ENCODE results near the gene NDUFS7. TPM values are rescaled to one million over a fixed set of nuclear protein-coding genes. Genes with fewer than 3 reads are reported as not detected.

The NDUFS7 gene
- polyA plus RNA-seq, 2 of the 4 experiments (the other 2 are of a cell fraction) = 19.3 to 68.9 TPM

GRCh38 chr19:1411255-1412191, 27.8 kb downstream of the NDUFS7 start:
- DNase-seq (ENCODE audit: low read depth in 1 of 2, low spot score in 1 of 2) (no peak), FAIRE-seq (no peak), ATAC-seq (no peak)
- Histone ChIP-seq H3K4me3 (no peak overlapping the region), H3K27ac (no peak overlapping the region), H3K4me1 (peaks cover 25% of the 10 kb centered on the region), H3K9me3 (no peaks in the 10 kb centered on the region), H3K4me2 (no peak overlapping the region)
- ChIA-PET POLR2A (no interaction called here), CTCF (interaction anchor here (1.4 kb wide), 1 partner anchor 9 kb away, joined by 4 read pairs; no protein-coding TSS in a partner anchor)
- WGBS (ENCODE audit: missing lambda C conversion rate) = 86% methylated on average over 16 of the region's 29 CpGs
- TF ChIP-seq PBX3 (IDR thresholded peaks at IDR 0.05) = no peak
- TF ChIP-seq NPAS2 (CRISPR knock-in tag; IDR thresholded peaks at IDR 0.05; ENCODE audit: borderline replicate concordance) = no peak
- TF ChIP-seq, protein P1, sequence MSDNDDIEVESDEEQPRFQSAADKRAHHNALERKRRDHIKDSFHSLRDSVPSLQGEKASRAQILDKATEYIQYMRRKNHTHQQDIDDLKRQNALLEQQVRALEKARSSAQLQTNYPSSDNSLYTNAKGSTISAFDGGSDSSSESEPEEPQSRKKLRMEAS (IDR thresholded peaks at IDR 0.05) = no peak
- TF ChIP-seq, protein P2, sequence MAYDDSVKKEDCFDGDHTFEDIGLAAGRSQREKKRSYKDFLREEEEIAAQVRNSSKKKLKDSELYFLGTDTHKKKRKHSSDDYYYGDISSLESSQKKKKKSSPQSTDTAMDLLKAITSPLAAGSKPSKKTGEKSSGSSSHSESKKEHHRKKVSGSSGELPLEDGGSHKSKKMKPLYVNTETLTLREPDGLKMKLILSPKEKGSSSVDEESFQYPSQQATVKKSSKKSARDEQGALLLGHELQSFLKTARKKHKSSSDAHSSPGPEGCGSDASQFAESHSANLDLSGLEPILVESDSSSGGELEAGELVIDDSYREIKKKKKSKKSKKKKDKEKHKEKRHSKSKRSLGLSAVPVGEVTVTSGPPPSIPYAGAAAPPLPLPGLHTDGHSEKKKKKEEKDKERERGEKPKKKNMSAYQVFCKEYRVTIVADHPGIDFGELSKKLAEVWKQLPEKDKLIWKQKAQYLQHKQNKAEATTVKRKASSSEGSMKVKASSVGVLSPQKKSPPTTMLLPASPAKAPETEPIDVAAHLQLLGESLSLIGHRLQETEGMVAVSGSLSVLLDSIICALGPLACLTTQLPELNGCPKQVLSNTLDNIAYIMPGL (CRISPR knock-in tag; IDR thresholded peaks at IDR 0.05; ENCODE audit: borderline replicate concordance) = no peak
- no peak for TF ChIP-seq NR3C1 (IDR thresholded peaks at IDR 0.05)
- no peak for TF ChIP-seq RNF2 (IDR thresholded peaks at IDR 0.05; ENCODE audit: borderline replicate concordance, low read depth)
- TF ChIP-seq, protein P3, sequence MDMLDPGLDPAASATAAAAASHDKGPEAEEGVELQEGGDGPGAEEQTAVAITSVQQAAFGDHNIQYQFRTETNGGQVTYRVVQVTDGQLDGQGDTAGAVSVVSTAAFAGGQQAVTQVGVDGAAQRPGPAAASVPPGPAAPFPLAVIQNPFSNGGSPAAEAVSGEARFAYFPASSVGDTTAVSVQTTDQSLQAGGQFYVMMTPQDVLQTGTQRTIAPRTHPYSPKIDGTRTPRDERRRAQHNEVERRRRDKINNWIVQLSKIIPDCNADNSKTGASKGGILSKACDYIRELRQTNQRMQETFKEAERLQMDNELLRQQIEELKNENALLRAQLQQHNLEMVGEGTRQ (IDR thresholded peaks at IDR 0.05) = no peak
- TF ChIP-seq CHD4 (IDR thresholded peaks at IDR 0.05; ENCODE audit: borderline replicate concordance) = no peak
- TF ChIP-seq CBX2 (IDR thresholded peaks at IDR 0.05; ENCODE audit: borderline replicate concordance, low read depth) = no peak

- FAIRE-seq (no peak), ATAC-seq (no peak), DNase-seq (ENCODE audit: low read depth in 1 of 2, low spot score in 1 of 2) (no peak)
- H3K27ac ChIP-seq = no peak overlapping the region
- no peaks in the 10 kb centered on the region for H3K9me3 ChIP-seq
- H3K4me2 ChIP-seq = no peak overlapping the region
- peaks cover 24% of the 10 kb centered on the region for H3K4me1 ChIP-seq
- ChIA-PET POLR2A (no interaction called here), CTCF (interaction anchor here (0.8 to 1.4 kb wide), 3 partner anchors 9 to 11 kb away, joined by 3 to 4 read pairs (median 3); no protein-coding TSS in a partner anchor)
- TF ChIP-seq ZC3H11A (IDR thresholded peaks at IDR 0.05) (no peak), KDM1A (IDR thresholded peaks at IDR 0.05; ENCODE audit: low read depth) (no peak), FOXS1 (CRISPR knock-in tag; IDR thresholded peaks at IDR 0.05) (no peak), TP53 (CRISPR knock-in tag; IDR thresholded peaks at IDR 0.05) (no peak), MAZ (IDR thresholded peaks at IDR 0.05; ENCODE audit: borderline replicate concordance, low read depth, low read length) (no peak), SREBF2 (IDR thresholded peaks at IDR 0.05) (no peak), EP300 (IDR thresholded peaks at IDR 0.05) (no peak), CHD2 (IDR thresholded peaks at IDR 0.05; ENCODE audit: low read length, partially characterized antibody) (no peak), NR3C1 (IDR thresholded peaks at IDR 0.05) (no peak), HOXB13 (CRISPR knock-in tag; IDR thresholded peaks at IDR 0.05; ENCODE audit: low read depth) (no peak), EHF (CRISPR knock-in tag; IDR thresholded peaks at IDR 0.05) (no peak), MYC (IDR thresholded peaks at IDR 0.05; ENCODE audit: borderline replicate concordance, low read length) (no peak), PBX3 (IDR thresholded peaks at IDR 0.05) (no peak), POLR2AphosphoS2 (conservative IDR thresholded peaks at IDR 0.05; ENCODE audit: low read length) (no peak)
- TF ChIP-seq, protein P3 (IDR thresholded peaks at IDR 0.05) = no peak
- TF ChIP-seq, protein P4, sequence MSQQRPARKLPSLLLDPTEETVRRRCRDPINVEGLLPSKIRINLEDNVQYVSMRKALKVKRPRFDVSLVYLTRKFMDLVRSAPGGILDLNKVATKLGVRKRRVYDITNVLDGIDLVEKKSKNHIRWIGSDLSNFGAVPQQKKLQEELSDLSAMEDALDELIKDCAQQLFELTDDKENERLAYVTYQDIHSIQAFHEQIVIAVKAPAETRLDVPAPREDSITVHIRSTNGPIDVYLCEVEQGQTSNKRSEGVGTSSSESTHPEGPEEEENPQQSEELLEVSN (IDR thresholded peaks at IDR 0.05; ENCODE audit: borderline replicate concordance, low read depth) = no peak
- 82% methylated on average over 8 of the region's 21 CpGs for WGBS (ENCODE audit: missing lambda C conversion rate)
- H3K4me3 ChIP-seq = no peak overlapping the region
Observed at GRCh38 chr19:1412323-1412923, 28.7 kb downstream of the NDUFS7 start.

All from A549 (cell line).